ENCODE measurements around the gene SPATS2L.

The SPATS2L gene

DNA sequence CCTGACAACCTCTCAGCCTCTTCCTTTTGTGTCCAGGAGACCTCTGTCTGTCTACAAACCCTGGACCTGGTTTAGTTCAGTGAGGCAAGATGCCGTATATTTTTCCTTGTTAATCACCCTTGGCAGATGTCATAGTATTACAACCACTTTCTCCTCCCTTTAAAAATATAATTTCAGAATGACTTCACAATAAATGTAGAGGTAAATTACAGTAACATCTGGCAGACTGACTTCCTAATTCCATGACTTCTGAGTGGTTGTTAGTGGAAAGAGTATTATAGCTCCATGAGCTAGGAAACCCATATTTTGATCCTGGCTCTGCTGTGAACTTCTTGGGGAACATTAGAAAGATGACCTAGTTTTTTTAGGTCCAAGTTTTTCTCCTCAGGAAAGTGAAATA, 39.5 kb downstream of the SPATS2L start:
- TF ChIP-seq FOXM1 (IDR thresholded peaks at IDR 0.05; ENCODE audit: borderline replicate concordance, low read depth) (no peak), TEAD4 (IDR thresholded peaks at IDR 0.05) (no peak), RAD21 (IDR thresholded peaks at IDR 0.05; ENCODE audit: low read depth) (no peak)
- TF ChIP-seq, protein P1, sequence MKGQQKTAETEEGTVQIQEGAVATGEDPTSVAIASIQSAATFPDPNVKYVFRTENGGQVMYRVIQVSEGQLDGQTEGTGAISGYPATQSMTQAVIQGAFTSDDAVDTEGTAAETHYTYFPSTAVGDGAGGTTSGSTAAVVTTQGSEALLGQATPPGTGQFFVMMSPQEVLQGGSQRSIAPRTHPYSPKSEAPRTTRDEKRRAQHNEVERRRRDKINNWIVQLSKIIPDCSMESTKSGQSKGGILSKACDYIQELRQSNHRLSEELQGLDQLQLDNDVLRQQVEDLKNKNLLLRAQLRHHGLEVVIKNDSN (IDR thresholded peaks at IDR 0.05), result no peak
- TF ChIP-seq, protein P2, sequence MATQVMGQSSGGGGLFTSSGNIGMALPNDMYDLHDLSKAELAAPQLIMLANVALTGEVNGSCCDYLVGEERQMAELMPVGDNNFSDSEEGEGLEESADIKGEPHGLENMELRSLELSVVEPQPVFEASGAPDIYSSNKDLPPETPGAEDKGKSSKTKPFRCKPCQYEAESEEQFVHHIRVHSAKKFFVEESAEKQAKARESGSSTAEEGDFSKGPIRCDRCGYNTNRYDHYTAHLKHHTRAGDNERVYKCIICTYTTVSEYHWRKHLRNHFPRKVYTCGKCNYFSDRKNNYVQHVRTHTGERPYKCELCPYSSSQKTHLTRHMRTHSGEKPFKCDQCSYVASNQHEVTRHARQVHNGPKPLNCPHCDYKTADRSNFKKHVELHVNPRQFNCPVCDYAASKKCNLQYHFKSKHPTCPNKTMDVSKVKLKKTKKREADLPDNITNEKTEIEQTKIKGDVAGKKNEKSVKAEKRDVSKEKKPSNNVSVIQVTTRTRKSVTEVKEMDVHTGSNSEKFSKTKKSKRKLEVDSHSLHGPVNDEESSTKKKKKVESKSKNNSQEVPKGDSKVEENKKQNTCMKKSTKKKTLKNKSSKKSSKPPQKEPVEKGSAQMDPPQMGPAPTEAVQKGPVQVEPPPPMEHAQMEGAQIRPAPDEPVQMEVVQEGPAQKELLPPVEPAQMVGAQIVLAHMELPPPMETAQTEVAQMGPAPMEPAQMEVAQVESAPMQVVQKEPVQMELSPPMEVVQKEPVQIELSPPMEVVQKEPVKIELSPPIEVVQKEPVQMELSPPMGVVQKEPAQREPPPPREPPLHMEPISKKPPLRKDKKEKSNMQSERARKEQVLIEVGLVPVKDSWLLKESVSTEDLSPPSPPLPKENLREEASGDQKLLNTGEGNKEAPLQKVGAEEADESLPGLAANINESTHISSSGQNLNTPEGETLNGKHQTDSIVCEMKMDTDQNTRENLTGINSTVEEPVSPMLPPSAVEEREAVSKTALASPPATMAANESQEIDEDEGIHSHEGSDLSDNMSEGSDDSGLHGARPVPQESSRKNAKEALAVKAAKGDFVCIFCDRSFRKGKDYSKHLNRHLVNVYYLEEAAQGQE (IDR thresholded peaks at IDR 0.05; ENCODE audit: low read depth), result no peak

DNA sequence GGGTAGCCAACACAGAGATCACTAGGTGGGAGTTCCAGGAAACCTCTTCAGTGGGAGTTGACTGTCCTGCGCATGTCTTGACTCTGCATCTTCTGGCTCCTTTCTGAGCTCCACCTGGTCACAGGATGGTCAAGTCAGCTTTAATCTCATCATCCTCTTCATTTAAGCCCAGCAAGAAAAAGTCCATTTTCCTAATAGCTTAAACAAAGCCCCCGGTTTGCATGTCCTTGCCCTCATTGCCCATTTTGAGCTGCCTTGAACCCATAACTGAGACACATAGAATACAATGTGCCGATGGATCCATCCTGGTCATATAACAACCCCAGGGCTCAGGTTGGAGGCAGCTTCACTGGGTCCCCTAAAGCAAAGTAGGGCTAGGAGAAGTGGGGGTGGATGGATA, 40.8 kb downstream of the SPATS2L start:
- TF ChIP-seq CREB1 (IDR thresholded peaks at IDR 0.05; ENCODE audit: low read depth) (no peak), CEBPB (IDR thresholded peaks at IDR 0.05) (no peak)

DNA sequence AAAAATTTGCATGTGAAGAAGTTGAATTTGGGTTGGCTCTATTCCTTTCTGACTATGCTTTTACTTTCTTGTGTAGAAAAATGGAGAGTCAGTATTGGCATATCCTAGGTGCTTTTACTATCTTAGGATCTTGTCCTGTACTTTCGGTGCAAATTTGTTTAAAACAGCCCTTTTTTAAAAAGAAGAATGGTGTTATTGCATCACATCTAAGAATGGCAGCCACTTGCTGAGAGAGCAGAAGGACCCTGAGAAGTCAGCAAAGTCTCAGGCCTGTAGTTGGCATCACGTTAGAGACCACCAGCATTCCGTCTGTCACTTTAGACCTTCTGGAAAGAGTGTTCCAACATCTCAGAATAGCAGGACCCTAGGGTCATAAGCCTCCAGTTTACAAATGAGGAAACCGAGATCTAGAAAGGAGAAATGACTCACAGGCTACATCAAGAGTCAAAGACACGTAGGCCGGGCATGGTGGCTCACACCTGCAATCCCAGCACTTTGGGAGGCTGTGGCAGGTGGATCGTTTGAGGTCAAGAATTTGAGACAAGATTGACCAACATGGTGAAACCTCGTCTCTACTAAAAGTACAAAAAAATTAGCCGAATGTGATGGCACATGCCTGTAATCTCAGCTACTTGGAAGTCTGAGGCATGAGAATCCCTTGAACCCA, 42.5 kb downstream of the SPATS2L start:
- no peak for TF ChIP-seq ZBTB7A (IDR thresholded peaks at IDR 0.05; ENCODE audit: low read depth)
- no peak for TF ChIP-seq EP300 (IDR thresholded peaks at IDR 0.05; ENCODE audit: borderline replicate concordance)
- TF ChIP-seq TCF12 (IDR thresholded peaks at IDR 0.05; ENCODE audit: low read depth), result no peak
- TF ChIP-seq YY1 (IDR thresholded peaks at IDR 0.05; ENCODE audit: low read depth), result no peak

DNA sequence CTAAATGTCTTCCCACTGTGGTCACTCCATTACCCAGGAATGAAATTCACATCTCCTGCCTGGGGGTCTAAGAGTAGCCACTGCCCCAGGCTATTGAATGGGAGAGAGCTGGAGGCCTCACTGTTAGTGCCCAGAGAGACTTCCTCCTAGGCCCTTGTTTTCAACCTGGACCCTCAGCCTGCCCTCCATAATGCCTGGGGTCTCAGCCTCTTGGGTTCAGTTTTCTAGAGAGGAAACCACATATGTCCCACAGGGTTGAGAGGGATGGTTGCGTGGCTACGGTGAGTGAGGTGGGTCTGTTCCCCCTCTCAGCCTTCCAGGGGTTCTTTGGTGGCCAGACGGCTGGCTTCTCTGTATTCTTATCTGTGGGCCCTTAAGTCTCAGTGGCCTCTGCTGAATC, 43.4 kb downstream of the SPATS2L start:
- no peak for TF ChIP-seq TAF1 (IDR thresholded peaks at IDR 0.05; ENCODE audit: low read depth)
- TF ChIP-seq ZBTB7A (IDR thresholded peaks at IDR 0.05; ENCODE audit: low read depth), result no peak
- no peak for TF ChIP-seq RAD21 (IDR thresholded peaks at IDR 0.05; ENCODE audit: low read depth)
- TF ChIP-seq, protein P2 (IDR thresholded peaks at IDR 0.05; ENCODE audit: low read depth), result no peak
- no peak for TF ChIP-seq CEBPB (IDR thresholded peaks at IDR 0.05)
- no peak for TF ChIP-seq EP300 (IDR thresholded peaks at IDR 0.05; ENCODE audit: borderline replicate concordance)
- no peak for TF ChIP-seq YY1 (IDR thresholded peaks at IDR 0.05; ENCODE audit: low read depth)
- TF ChIP-seq EGR1 (IDR thresholded peaks at IDR 0.05), result no peak
- TF ChIP-seq FOXM1 (IDR thresholded peaks at IDR 0.05; ENCODE audit: borderline replicate concordance, low read depth), result no peak
- no peak for TF ChIP-seq TEAD4 (IDR thresholded peaks at IDR 0.05)
- TF ChIP-seq TCF12 (IDR thresholded peaks at IDR 0.05; ENCODE audit: low read depth), result no peak
- no peak for TF ChIP-seq NFIC (IDR thresholded peaks at IDR 0.05)
- TF ChIP-seq, protein P1 (IDR thresholded peaks at IDR 0.05), result no peak
- TF ChIP-seq, protein P3, sequence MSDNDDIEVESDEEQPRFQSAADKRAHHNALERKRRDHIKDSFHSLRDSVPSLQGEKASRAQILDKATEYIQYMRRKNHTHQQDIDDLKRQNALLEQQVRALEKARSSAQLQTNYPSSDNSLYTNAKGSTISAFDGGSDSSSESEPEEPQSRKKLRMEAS (IDR thresholded peaks at IDR 0.05), result no peak

DNA sequence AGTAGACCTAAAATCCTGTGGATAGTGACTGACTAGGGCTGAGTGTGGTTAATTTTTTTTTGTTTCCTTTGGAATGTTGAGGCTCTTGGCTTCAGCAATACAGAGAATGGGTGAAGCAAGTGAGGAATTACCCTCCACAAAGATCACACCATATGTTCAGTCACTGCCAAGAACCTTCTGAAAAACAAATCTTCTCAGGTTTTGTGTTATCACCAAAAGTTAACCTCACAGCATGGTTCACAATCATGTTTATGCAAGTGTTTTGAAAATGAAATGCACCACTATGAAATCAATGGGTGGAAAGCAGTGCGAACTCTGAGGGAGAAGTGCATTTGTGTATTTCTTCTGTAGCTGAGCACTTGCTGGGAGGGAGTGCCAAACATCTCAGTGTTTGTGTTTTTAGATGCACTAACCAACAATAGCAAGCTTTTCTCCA, 44.4 kb downstream of the SPATS2L start:
- TF ChIP-seq TAF1 (IDR thresholded peaks at IDR 0.05; ENCODE audit: low read depth) (no peak), YY1 (IDR thresholded peaks at IDR 0.05; ENCODE audit: low read depth) (no peak), TCF12 (IDR thresholded peaks at IDR 0.05; ENCODE audit: low read depth) (no peak), NFIC (IDR thresholded peaks at IDR 0.05) (no peak), FOXM1 (IDR thresholded peaks at IDR 0.05; ENCODE audit: borderline replicate concordance, low read depth) (no peak), RAD21 (IDR thresholded peaks at IDR 0.05; ENCODE audit: low read depth) (no peak), CREB1 (IDR thresholded peaks at IDR 0.05; ENCODE audit: low read depth) (no peak), EP300 (IDR thresholded peaks at IDR 0.05; ENCODE audit: borderline replicate concordance) (no peak), ZBTB7A (IDR thresholded peaks at IDR 0.05; ENCODE audit: low read depth) (no peak), TEAD4 (IDR thresholded peaks at IDR 0.05) (no peak), EGR1 (IDR thresholded peaks at IDR 0.05) (no peak), CEBPB (IDR thresholded peaks at IDR 0.05) (no peak)
- TF ChIP-seq, protein P3 (IDR thresholded peaks at IDR 0.05), result no peak
- TF ChIP-seq, protein P1 (IDR thresholded peaks at IDR 0.05), result no peak
- TF ChIP-seq, protein P2 (IDR thresholded peaks at IDR 0.05; ENCODE audit: low read depth), result no peak

All from Ishikawa (cell line).